Gastroesophageal sphincter (tissue), 4 donors: ENCODE results near the gene SNTG2. TPM values are rescaled to one million over a fixed set of nuclear protein-coding genes. Genes with fewer than 3 reads are reported as not detected.

Experiments used
- ATAC-seq: fragments of 150-250 bp; one replicate; pipeline ENCODE4 v1.9.1; 2016; ENCODE audit warnings: mild to moderate bottlenecking, moderate library complexity
- H3K27ac ChIP-seq, 4 donors: fragments of 200-600 bp; sonication (generic) in 3 of 4; 1 replicate in 3 of 4; 2 replicates in 1 of 4; pipeline ENCODE4 v1.5.1; 2016 to 2019
- H3K27me3 ChIP-seq: fragments of 200-600 bp; sonication (generic); one replicate; pipeline ENCODE4 v1.5.1; 2019
- H3K36me3 ChIP-seq, 2 donors: fragments of 200-600 bp; sonication (generic); one replicate each; pipeline ENCODE4 v1.5.1; 2019; ENCODE audit warnings: control low read depth in 1 of 2
- H3K4me1 ChIP-seq, 3 donors: fragments of 200-600 bp; sonication (generic); 1 replicate in 2 of 3; 2 replicates in 1 of 3; pipeline ENCODE4 v1.5.1; 2016 to 2019; ENCODE audit warnings: control low read depth in 2 of 3
- H3K4me3 ChIP-seq, 2 donors: fragments of 200-600 bp; sonication (generic); one replicate each; pipeline ENCODE4 v1.5.1; 2019; ENCODE audit warnings: mild to moderate bottlenecking in 1 of 2, moderate library complexity in 1 of 2
- H3K9me3 ChIP-seq, 3 donors: fragments of 200-600 bp; sonication (generic); one replicate each; pipeline ENCODE4 v1.5.1; 2017 to 2019; ENCODE audit warnings: control low read depth in 2 of 3
- EP300 ChIP-seq: sonication (generic); formaldehyde crosslinking; IDR thresholded peaks from one replicate; pipeline ENCODE4 v1.6.1; 2017; ENCODE audit warnings: antibody characterized with exemption, mild to moderate bottlenecking
- POLR2A ChIP-seq, 2 donors: fragments of 450-650 bp; IDR thresholded peaks; one replicate each; pipeline ENCODE4 v1.6.1; 2017; ENCODE audit warnings: antibody characterized with exemption in 2 of 2, mild to moderate bottlenecking in 2 of 2, moderate library complexity in 1 of 2
- POLR2AphosphoS5 ChIP-seq: sonication (generic); formaldehyde crosslinking; IDR thresholded peaks from one replicate; pipeline ENCODE4 v1.6.1; 2017; ENCODE audit warnings: antibody characterized with exemption
- WGBS, 2 donors: methylation state at CpG; one replicate each; pipeline ENCODE4 v1.1.5; 2018; ENCODE audit warnings: low coverage in 1 of 2; 5-methylcytosine and 5-hydroxymethylcytosine counted together
- total RNA-seq, 4 donors: library from RNA; depleted of rRNA; stranded (reverse); fragments of >200 nt; gene quantifications; one replicate each; pipeline ENCODE4 v1.1.0, GENCODE V29; 2016
- TF ChIP-seq, protein P1 (sequence below), 4 experiments: fragments of 200-600 bp in 2 of 4; fragments of 450-650 bp in 2 of 4; sonication (generic) in 1 of 4; IDR thresholded peaks; one replicate each; pipeline ENCODE4 v1.5.1; 2017 to 2019; ENCODE audit warnings: antibody characterized with exemption in 4 of 4, mild to moderate bottlenecking in 2 of 4, moderate library complexity in 2 of 4

Gene SNTG2
- total RNA-seq, 4 donors from 2014 or later = 1.5 to 7.9 (median 4.3) TPM

DNA sequence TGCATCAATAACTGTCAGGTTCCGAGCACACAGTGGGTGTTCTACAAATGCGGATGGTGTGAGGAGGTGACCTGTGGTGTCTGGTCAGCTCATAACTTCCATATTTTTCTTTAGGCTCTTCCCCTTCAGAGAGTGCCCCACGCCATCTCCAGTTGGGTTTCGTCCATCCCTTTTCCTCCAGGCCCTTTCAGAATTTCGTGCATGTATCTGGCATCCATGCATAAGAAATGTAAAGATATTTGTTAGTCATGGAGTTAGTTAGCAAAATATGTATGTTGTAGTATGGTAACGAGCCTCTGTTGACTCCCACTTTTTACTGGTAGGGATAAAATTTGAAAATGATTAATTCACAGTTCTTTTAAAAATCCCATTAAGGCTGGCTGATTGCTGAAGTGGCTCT lies 67.2 kb downstream of the SNTG2 start:
- no peak for ATAC-seq
- no peak overlapping the region for H3K4me3 ChIP-seq
- H3K36me3 ChIP-seq = no peaks in the 10 kb centered on the region
- WGBS, 2 donors = 73 to 89% methylated on average over 5 to 6 of the region's 6 CpGs
- no peaks in the 10 kb centered on the region for H3K4me1 ChIP-seq
- no peaks in the 10 kb centered on the region for H3K9me3 ChIP-seq
- H3K27ac ChIP-seq = no peak overlapping the region
- H3K27me3 ChIP-seq = no peaks in the 10 kb centered on the region
- TF ChIP-seq, protein P1, sequence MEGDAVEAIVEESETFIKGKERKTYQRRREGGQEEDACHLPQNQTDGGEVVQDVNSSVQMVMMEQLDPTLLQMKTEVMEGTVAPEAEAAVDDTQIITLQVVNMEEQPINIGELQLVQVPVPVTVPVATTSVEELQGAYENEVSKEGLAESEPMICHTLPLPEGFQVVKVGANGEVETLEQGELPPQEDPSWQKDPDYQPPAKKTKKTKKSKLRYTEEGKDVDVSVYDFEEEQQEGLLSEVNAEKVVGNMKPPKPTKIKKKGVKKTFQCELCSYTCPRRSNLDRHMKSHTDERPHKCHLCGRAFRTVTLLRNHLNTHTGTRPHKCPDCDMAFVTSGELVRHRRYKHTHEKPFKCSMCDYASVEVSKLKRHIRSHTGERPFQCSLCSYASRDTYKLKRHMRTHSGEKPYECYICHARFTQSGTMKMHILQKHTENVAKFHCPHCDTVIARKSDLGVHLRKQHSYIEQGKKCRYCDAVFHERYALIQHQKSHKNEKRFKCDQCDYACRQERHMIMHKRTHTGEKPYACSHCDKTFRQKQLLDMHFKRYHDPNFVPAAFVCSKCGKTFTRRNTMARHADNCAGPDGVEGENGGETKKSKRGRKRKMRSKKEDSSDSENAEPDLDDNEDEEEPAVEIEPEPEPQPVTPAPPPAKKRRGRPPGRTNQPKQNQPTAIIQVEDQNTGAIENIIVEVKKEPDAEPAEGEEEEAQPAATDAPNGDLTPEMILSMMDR (IDR thresholded peaks at IDR 0.05) = no peak
- TF ChIP-seq EP300 = no peak
- no peak for TF ChIP-seq POLR2A (IDR thresholded peaks at IDR 0.05)
- TF ChIP-seq POLR2AphosphoS5 = no peak

DNA sequence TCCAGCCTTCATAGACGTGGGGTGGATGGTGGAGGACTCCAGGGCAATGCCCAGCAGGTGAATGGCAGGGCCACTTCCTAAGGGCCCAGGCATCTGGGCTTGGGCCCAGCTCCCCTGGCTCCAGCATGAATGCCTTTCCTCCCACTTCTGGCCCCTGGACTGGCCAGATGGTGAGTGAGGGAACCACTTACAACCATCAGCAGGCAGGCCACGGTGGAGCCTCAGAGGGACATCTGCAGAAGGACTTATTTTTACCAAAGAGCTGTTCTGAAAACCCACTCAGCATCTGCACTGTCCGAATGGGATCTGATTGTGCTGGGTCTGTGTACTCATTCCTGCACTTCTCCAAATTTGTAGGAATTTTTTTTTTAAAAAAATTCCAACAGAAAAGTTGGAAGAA lies 69.6 kb downstream of the SNTG2 start:
- Histone ChIP-seq H3K27ac (no peak overlapping the region), H3K4me1 (no peaks in the 10 kb centered on the region), H3K36me3 (no peaks in the 10 kb centered on the region), H3K4me3 (no peak overlapping the region), H3K9me3 (no peaks in the 10 kb centered on the region), H3K27me3 (no peaks in the 10 kb centered on the region)
- WGBS, 2 donors = 73 to 100% methylated on average over 1 to 2 of the region's 3 CpGs
- no peak for ATAC-seq
- TF ChIP-seq EP300 = no peak

DNA sequence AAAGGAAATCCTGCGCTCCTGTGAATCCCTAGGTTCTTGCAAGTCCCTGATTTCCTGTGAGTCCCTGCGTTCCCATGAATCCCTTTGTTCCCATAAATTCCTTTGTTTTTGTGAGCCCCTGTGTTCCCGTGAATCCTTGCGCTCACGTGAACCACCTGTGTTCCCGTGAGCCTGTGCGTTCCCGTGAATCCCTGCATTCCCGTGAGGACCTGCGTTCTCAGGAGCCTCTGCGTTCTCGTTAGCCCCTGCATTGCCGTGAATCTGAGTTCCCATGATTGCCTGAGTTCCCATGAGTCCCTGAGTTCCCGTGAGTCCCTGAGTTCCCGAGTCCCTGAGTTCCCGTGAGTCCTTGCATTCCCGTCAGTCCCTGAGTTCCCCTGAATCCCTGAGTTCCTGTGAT lies 71.5 kb downstream of the SNTG2 start:
- Histone ChIP-seq H3K36me3 (no peaks in the 10 kb centered on the region), H3K27me3 (peaks cover 6% of the 10 kb centered on the region), H3K4me3 (no peak overlapping the region), H3K9me3 (no peaks in the 10 kb centered on the region), H3K4me1 (no peaks in the 10 kb centered on the region), H3K27ac (no peak overlapping the region)
- no peak for ATAC-seq
- WGBS, 2 donors = 81 to 87% methylated on average over 6 to 17 of the region's 17 CpGs
- TF ChIP-seq EP300 = no peak
- TF ChIP-seq POLR2A (IDR thresholded peaks at IDR 0.05) = no peak
- TF ChIP-seq, protein P1 (IDR thresholded peaks at IDR 0.05) = no peak
- TF ChIP-seq POLR2AphosphoS5 = no peak

DNA sequence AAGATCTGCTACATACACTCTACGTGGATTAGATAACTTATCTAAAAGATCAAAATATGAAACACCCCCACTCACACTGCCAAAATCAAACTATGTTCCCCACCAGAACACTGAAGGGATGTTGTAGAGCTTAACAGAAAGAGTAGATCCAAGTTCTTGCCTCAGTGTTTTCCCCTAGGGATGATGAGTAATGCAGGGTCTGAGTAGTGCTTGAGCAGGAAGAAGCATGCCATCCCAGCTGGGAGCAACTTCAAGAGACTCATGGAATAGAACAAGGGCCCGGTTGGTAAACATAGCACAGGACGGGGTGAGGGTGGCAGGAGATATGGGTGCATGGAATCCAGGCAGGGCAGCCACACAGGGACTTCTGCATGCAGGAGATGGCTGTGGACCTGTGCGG lies 74.3 kb downstream of the SNTG2 start:
- TF ChIP-seq POLR2AphosphoS5 = no peak
- no peak for TF ChIP-seq EP300
- TF ChIP-seq, protein P1 (IDR thresholded peaks at IDR 0.05) = no peak
- TF ChIP-seq POLR2A (IDR thresholded peaks at IDR 0.05) = no peak

DNA sequence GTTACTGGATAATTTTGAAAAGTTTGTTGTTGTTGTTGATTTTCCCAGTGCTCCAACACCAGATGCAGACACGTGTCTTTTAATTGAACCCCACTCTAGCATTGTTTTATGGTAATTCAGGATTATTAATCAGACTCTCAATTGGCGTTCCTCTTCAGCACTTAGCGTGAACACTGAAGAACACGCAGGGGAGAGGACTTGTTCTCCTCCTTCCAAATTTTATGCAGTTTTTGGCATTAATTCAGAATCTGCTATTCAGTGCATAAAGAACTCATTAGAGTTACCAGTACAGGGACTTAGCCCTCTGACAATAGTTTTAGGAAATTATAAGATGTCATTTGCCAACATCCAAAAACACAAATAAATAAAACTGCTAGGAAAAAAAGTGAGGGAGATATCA lies 75.5 kb downstream of the SNTG2 start:
- no peaks in the 10 kb centered on the region for H3K9me3 ChIP-seq
- TF ChIP-seq POLR2AphosphoS5 = no peak
- TF ChIP-seq POLR2A (IDR thresholded peaks at IDR 0.05) = no peak
- TF ChIP-seq, protein P1 (IDR thresholded peaks at IDR 0.05) = no peak
- TF ChIP-seq EP300 = no peak
- no peak overlapping the region for H3K27ac ChIP-seq
- no peak overlapping the region for H3K4me3 ChIP-seq
- H3K4me1 ChIP-seq = no peaks in the 10 kb centered on the region
- 40 to 65% methylated on average over 4 of the region's 4 CpGs for WGBS, 2 donors
- ATAC-seq = no peak
- peaks cover 6% of the 10 kb centered on the region for H3K27me3 ChIP-seq
- H3K36me3 ChIP-seq = no peaks in the 10 kb centered on the region

More for the DNA sequence above, 74.3 kb downstream of the SNTG2 start:
- no peaks in the 10 kb centered on the region for H3K4me1 ChIP-seq
- H3K27me3 ChIP-seq = peaks cover 6% of the 10 kb centered on the region
- no peaks in the 10 kb centered on the region for H3K9me3 ChIP-seq
- no peak overlapping the region for H3K4me3 ChIP-seq
- ATAC-seq = no peak
- WGBS, 2 donors = 42 to 49% methylated on average over 2 of the region's 4 CpGs
- no peak overlapping the region for H3K27ac ChIP-seq
- H3K36me3 ChIP-seq = no peaks in the 10 kb centered on the region
